NCI-H2227 treated with DMSO at 0.1 percent for 48 hours (cell line): ENCODE data around the gene EWSR1.

ENCODE experiments used
- DNase-seq: peaks from one replicate; lab custom pipeline; 2025; lab: John Stamatoyannopoulos, UW

EWSR1 gene

DNA sequence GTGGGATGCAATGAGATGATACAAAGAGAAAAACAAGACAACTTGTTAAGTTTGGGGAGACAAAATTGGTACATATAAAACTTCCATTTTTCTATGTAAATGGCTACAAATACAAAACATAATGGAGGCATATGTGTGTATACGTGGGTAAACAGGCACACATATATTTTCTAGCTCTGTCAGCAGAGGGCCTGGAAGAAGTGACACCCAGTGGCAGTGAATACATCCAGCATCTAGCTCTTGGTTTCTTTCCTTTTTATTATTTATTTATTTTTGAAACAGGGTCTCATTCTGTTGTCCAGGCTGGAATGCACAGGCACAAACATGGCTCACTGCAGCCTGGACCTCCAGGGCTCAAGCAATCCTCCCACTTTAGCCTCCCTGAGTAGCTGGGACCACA, 52.5 kb downstream of the EWSR1 start:
- no peak for DNase-seq

DNA sequence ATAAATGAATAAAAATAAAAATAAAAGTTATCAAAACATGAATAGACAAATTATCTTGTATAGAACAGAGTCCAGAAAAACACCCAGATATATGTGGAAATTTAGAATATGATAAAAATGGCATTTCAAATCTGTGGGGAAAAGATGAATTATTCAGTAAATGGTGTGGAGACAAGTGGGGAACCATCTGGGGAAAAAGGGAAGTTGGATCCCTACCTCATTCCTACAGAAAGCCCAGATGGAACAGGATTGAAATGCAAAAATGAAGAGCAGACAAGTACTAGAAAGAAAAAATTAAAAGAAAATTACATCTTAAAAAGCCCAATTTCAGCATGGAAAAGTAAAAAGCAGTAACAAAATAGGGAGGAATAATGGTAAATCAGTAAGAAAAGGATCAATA, 55.6 kb downstream of the EWSR1 start:
- DNase-seq, result no peak

DNA sequence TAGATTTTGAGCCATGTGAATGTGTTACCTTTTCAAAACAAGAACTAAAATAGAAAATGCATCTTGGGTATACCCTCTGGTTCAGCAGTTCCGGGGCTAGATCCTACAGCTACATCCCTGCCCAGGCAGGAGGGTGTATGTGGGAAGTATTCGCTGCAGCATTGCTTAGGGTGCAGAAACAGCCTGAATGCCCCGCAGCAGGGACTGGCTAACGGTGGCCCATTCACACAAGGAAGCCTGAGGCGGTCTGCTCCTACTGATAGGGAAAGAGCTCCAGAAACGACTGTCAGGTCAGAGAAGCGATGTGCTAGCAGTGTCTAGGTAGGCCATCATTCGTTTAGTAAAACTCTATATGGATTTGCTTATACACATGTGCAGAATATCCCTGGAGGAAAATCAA, 57.3 kb downstream of the EWSR1 start:
- no peak for DNase-seq

DNA sequence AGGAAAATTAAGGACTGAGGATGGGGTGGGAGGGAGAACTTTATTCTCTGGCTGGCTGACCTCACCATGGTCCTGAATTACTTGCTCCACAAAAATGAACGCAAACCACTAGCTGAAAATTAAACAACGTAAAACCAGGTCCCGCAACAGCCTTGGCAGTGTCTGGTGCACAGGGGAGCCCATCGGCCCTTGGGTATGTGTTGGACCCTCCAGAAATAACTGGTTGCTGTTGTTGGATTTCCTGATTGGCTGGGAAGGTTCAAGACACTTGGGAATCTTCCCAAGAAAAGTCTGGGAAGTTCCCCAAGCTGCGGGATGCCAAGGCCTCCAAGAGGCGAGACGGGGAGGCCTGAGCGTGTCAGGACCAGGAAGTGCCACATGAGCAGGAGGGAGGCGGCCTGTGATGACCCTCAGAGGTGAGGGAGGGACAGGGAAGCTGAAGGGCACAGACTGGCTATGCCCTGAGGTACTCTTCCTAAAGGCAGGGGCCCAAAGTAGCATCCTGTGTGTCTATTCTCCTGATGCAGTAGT, 57.8 kb downstream of the EWSR1 start:
- DNase-seq, result no peak

DNA sequence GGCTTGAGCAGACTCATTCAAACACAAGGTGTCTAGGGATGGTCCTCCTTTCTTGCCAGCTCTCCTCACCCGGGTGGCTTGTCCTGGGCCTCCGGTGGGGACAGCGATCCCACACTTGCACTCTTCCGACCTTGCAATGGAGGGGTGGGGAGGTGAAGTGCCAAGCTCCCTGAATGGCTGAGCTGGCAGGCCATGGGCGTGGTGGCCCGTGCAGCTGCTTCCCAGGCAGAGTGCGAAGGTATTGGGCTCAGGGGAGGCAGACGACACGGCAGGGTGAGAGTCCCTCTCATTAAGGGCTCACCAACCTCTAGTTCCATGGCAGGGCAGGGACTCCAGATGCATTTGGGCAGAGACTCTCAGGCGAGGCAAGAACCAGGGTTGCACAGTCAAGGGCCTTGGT, 58.4 kb downstream of the EWSR1 start:
- no peak for DNase-seq

DNA sequence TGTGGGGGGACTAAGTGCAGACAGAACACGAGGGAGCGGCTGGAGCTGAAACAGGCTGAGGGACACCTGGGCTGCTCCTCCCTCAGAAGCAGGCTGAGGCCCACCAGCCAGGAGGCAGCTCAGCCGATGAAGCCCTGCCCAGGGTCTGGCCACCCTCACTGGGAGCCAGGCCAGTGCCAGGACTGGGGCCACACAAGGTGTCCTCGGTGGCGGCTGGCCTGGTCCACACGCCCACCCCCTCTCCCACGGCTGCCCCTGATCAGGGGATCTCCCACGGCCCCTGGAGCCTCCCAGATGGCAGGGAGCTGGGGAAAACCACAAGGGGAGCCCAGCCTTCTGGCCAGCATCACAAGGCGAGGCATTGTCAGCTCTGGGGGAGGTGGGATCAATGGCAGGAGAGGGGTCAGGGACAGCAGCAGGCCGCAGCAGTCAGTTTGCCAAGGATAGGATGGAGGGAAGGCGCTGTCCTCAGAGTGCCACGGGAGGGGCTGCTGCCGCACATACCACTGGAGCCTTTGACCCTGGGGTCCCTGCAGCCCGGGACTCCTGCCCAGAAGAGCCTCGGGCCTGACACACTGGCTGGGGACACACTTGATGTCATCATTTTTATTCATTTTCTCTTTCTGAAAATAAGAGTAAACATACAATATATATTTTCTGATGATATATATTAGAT, 59.2 kb downstream of the EWSR1 start:
- DNase-seq, result no peak

DNA sequence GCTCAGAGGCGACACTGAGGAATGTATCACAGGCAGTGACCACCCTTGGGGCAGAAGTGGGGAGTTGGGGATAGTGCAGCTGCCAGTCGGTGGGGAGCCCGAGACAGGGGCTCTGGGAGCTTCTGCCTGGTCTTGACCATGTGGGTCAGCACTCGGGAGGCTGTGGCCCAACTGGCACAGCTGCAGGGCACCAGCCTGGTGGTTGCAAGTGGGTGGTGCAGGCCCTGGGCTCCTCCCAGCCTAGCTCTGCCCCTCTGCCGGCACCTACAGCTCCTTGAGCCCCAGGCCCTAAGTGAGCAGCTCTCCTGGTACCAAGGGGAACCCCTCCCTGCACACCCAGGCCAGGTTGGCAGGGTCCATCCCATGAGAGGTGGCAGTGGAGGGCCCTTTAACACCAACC, 60.0 kb downstream of the EWSR1 start:
- DNase-seq, result no peak

DNA sequence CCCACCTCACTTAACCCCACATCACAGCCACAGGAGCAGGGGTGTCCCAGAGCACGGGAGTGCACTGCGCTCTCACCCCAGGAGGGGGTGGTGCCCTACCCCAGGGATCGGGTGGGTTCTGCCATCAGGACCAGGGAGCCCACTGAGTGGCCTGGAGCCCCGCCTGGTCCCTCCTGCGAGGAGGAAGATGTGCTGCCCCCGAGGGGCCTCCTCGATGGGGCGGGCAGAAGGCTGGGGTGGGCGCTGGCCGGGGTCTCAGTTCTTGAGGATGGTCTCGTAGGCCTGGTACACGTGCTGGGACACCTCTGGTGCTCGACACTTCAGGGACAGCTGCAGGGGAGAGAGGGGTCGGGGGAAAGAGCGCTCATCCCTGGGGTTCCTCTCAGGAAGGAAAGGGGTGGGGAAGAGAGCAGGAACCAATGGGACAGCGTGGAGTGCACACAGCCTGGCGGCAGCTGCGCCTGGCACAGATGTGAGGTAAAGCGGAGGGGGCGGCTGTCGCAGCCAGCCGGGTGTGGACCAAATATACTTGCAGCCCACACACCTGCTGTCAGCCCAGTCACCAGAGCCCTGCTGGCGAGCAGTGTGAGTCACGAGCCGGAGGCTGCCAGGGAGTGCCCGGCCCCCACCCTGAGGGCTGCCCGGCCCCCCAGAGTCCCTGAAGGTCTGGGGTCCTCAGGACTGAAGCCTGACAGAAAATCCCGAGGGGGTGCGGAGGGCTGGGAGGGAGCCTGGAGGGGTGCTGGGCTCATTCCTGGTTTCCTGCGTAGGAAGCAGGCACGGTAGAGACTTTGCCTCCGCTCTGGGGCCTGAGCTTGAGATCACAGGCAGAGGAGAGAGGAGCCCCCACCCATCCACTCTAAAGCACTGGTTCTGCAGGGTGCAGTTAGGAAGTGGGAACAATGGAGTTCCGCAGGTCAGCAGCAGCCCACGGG, 60.8 kb downstream of the EWSR1 start:
- DNase-seq, result no peak

DNA sequence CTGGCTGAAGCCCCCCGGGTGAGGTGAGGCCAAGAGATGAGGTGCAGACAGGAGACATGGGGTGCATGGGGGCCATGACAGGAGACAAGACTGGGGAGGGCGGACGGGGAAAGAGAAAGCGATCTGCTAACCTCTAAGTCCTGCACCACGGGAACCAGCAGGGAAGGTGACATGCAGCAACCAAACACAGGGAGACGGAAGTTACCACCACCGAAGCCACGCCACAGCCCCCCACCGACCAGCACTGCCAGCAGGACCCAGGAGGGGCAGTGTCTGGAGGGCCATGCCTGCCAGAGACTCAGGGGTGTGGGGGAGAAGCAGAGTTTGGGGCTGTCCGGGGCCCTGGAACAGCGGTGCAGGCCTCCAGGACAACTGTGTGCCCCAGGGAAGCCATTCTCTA, 61.5 kb downstream of the EWSR1 start:
- no peak for DNase-seq

DNA sequence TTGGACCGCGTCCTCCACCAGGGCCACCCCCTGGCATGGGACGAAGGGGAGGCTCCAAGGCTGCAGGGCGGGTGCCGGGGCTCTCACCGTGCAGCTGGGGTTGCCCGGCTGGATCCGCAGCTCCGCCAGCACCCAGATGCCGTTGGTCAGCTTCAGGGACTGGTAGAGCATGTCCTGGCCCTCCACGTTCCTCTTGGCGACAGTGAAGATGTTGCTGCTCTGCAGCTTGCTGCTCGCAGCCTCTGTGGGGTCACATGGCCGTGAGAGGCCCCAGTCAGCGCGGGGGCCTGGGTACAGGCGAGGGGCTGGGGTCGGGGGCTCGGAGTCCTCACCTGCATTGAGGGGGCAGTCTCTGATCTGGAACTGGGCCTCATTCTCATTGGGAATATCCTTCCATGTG, 62.2 kb downstream of the EWSR1 start:
- DNase-seq, result no peak

DNA sequence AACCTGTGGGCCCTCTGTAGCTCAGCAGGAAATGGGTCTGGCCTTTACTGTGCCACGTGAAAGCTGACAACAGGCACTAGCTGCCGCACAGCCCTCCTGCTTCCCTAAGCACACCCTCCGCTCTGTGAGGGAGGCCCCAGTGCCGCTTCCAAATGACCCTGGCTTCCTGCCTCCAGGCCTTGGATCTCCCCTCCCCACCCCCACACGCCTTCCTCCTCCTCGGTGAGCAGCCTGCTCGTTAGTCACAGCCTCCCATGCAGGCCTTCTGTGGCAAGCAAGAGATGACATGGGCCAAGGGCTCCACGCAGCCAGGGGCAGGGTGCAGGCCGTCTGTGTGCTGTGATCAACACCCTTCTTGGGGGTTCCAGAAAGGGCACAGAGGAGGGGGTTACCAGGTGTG, 62.7 kb downstream of the EWSR1 start:
- no peak for DNase-seq

DNA sequence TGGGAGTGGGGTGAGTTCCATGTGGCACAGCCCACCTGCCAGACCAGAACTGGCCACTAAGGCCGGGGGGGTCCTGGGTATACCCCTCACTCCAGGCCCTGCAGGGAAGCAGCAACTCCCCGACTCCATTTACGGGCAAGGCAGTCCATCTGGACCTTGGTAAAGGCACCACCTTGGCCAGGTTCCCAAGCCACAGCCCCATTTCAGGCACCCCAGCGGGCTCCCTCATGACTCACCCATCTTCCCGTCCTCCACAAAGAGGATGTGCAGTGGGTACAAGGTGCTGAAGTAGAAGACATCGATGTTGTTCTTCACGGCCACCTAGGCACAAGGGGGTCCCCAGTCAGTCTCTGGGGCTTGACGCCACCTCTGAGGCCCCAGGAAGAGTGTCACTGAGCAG, 63.1 kb downstream of the EWSR1 start:
- DNase-seq, result no peak

DNA sequence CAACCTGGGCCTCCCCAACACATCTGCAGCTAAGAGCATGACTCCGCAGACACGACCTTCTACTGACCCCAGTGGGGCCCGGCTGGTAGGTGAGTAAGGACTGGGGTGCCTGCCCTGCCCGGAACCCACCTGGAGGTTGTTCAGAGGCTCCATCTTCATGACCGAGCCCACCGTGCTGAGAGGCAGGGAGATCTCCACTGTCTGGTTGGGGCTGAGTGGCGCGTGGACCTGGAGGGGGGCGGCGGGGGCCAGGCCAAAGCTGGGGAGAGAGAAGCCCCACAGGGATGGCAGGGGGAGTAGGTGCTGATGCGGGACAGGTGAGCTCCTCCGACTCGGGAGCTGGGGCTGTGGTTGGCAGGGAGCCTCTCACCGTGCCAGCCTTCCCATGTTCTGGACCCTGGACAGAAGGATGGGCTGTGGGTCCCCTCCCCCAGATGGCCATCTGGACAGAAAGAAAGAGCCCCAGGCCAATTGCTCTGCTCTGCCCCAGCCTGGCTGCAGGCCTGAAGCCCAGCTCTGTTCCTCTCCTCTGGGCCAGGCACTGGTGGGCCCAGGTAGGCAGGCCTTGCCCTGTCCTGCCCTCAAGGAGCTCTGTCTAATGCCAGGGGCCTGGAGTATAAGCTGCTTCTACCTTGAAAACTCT, 63.7 kb downstream of the EWSR1 start:
- no peak for DNase-seq

DNA sequence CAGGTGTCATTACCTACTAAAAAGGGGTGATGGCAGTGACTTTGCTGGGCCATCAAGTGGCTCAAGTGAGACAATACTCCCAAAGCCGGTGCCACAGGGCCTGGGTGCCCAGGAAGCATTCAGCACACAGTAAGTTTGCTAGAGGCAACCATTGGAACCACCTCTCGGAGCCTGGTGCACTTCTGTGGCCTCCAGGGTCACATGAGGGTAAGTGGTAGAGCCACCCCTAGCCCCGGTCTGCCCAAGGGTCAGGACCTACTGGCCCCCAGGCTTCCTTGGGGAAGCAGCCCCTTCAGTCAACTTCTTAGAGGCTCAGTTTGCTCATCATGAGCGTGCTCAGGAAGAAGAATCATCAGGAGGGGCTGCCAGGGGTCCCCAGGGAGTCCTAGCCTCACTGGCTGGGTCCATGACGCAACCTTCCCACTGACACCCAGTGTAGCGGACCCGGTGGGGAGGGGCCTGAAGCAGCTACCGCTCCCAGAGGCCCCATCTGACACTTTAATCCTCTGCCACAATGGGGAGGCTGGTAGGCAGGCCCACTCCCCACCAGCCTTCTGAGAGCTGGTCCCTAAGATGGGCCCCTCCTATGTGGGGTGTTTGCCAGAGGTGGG, 64.9 kb downstream of the EWSR1 start:
- no peak for DNase-seq

DNA sequence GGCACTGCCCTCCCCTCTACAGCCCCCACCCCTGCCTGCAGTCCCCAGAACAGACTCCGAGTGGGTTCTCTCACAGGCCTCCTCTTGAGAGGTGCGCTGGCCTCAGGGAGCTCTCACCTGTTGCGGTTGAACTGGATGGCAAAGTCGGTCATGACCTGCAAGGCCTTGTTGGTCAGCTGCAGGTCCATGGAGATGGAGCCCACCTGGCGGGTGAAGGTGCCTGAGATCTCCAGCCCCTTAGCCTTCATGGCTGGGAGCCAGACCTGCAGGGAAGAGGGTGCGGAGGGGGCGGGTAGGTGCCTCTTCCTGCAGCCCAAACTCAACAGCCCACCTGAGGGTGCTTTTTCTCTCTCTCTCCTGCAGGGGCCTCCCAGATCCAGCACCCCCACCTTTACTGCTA, 66.1 kb downstream of the EWSR1 start:
- DNase-seq, result no peak

DNA sequence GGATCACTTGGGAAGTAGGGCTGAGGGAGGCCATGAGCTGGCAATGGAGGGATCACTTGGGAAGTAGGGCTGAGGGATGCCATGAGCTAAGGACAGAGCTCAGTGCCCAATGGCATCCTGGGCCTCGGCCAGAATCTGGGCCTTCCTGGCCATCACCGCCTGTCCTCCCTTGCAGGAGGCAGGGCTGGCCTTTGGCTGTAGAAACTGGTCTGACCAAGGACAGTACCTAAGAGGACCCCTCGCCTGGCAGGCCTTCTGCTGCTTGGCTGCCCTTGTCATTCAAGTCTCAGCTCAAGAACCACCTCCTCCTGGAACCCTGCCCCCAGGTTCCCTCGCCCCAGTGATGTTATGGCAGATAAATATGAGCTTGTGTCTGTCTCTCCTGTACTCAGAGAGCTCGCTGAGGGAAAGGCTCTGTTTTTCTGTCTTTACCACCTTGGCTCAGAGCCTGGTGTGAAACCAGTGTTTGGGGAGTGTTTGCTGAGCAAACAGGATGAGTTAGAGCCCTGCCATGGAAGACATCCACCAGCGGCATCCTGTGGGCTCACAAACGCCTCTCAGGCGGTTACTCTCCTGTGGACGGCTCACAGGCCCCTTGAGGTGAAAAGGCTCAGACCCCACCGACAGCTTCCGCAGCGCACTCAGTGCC, 66.8 kb downstream of the EWSR1 start:
- DNase-seq, result no peak

DNA sequence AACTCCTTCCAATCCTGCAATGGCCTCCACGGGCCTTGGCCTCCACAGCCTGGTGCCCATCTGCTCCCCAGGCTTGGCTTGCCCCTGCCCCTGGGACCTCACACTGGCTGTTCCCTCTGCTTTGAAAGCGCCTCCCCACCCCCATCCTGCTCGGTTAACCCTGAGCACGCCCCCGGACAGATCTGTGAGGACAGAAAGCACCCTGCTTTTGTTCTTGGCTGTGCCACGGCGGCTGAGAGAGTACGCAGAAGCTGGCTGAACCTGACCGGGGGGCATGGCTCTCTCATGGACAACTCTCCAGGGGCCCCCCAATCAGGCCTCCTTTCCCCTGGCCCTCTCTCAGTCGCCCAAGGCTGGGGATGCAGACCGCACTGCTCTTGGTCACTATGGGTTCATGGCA, 67.6 kb downstream of the EWSR1 start:
- DNase-seq, result no peak

DNA sequence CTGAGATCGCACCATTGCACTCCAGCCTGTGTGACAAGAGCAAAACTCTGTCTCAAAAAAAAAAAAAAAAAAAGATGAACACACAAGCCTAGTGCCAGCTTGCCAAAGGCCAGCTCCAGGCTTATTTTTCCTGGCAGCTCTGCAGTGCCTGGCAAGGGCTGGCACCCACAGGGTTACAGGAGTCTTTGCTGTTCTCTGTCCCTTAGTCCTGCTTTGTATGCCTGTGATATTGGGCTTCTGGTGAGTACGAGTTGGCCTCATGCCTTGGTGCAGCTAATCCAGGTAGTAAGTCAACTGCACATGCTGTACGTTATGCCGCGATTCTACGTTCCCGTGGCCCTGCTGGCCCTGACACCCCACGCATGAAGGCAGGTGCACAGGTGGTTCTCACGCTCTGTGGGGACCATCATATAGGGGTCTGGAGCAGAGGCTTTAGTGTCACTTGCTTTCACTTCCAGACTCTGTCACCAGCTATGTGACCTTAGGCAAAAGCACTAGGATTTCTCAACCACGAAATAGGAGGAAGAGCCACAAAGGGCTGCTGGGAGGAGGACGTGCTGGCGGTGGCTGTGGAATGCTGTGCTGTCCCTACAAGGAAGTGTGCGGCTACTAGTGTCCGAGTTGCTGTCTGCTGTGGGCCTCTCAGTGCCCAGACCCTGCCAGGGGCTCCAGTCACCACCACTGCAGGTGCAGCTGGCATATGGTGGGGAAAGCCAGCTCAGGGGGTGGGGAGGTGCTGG, 68.9 kb downstream of the EWSR1 start:
- no peak for DNase-seq

DNA sequence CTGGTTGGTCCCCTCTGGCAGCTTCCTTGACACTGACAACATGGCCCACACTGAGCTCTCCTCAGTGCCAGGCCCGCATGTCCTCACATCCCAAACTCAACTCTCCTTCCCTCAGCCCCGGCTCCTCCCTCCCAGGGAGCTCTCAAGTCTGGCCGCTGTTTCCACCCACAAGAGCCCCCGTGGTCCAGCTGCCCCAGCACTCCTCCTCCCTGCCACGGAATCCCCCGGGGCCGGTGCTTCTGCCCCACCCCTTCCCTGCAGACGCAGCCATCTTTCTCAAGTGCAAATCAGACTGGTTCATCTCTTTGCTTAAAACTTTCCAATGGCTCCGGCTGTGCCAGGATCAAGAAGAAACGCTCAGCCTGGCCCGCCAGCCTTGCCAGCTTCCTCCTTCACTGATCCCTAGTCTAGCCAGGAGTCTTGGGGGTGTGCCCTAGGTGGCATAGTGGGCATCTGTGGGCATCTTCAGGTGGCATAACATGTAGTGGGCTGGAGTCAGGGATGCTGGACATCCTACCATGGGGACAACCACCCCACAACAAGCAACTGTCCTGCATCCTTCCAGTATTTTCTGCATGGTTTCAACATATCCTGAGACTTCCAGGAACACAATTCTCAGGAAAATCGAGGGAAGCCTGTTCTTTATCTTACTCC, 69.7 kb downstream of the EWSR1 start:
- DNase-seq, result no peak

DNA sequence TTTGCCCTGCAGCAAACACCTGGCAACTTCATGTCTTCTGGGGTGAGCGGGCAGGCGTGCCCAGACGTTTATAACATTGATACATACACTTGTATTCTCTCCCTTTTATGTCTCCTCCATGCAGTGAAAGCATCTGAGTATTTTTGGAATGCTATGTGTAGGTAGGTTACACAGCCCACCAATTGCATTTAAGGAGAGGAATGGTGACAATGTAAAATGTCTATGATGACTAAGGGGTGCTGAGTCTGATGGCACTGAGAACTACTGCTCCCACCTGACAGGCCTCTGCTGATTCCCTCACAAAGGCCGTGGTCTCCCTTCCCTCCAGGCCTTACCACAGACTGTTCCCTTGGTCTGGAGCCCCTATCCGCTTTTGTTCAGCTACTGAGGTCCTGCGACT, 70.3 kb downstream of the EWSR1 start:
- DNase-seq, result no peak
